Measurements from ENCODE around the gene APOE. TPM values are rescaled to one million over a fixed set of nuclear protein-coding genes. Genes with fewer than 3 reads are reported as not detected.
A peak's percentile ranks its signal among the peaks of the same experiment; 100 is the strongest.

The APOE gene
- total and polyA plus RNA-seq, 2 of the 13 experiments (the other 11 are each of a cell fraction or from before 2014, with no cell fraction given): 1,328 to 1,470 TPM

GRCh38 chr19:44939668-44940067 lies 34.1 kb downstream of the APOE start (continued):
- TF ChIP-seq MTERF4 (CRISPR knock-in tag; IDR thresholded peaks at IDR 0.05) (no peak), ZHX2 (IDR thresholded peaks at IDR 0.05; ENCODE audit: low read depth) (no peak), ZHX2 (CRISPR knock-in tag; IDR thresholded peaks at IDR 0.05; ENCODE audit: borderline replicate concordance) (no peak), ZNF782 (CRISPR knock-in tag; IDR thresholded peaks at IDR 0.05; ENCODE audit: borderline replicate concordance) (no peak), ZHX1 (CRISPR knock-in tag; IDR thresholded peaks at IDR 0.05; ENCODE audit: low read depth) (peak; percentile 69; the same call in 1 of the 2 replicates), KIAA2018 (CRISPR knock-in tag; IDR thresholded peaks at IDR 0.05; ENCODE audit: borderline replicate concordance) (no peak), NFKBIZ (CRISPR knock-in tag; IDR thresholded peaks at IDR 0.05) (0 out of 2 replicates have a peak, but pooled peaks have one; percentile 24), ZNF652 (CRISPR knock-in tag; IDR thresholded peaks at IDR 0.05; ENCODE audit: borderline replicate concordance, low read depth) (peak; percentile 75), THAP11 (CRISPR knock-in tag; IDR thresholded peaks at IDR 0.05) (peak; percentile 22; the same call in 1 of the 2 replicates), SOX13 (IDR thresholded peaks at IDR 0.05) (no peak), SOX13 (CRISPR knock-in tag; conservative IDR thresholded peaks at IDR 0.05 in 1 of 2, IDR thresholded peaks at IDR 0.05 in 1 of 2) (peak in 1 of 2 experiments; percentile 50; a peak in 2 of 4 replicates)

Data from HepG2 (cell line).